ENCODE data around the gene PLVAP.

Gene PLVAP

GRCh38 chr19:17353386-17353785, 23.8 kb downstream of the PLVAP start:
- no peak for DNase-seq

- DNase-seq = no peak
Measured at GRCh38 chr19:17352608-17353280, 24.4 kb downstream of the PLVAP start.

- no peak for DNase-seq
Measured at GRCh38 chr19:17351815-17352435, 25.2 kb downstream of the PLVAP start.

- no peak for DNase-seq
Measured at GRCh38 chr19:17348700-17349099, 28.4 kb downstream of the PLVAP start.

GRCh38 chr19:17347877-17348276, 29.3 kb downstream of the PLVAP start:
- no peak for DNase-seq

- no peak for DNase-seq
Measured at GRCh38 chr19:17347361-17347760, 29.8 kb downstream of the PLVAP start.

- peak; percentile 79 for DNase-seq
Measured at GRCh38 chr19:17346109-17346671, 31.0 kb downstream of the PLVAP start.

- no peak for DNase-seq
Measured at GRCh38 chr19:17341845-17342244, 35.3 kb downstream of the PLVAP start.

- no peak for DNase-seq
Measured at GRCh38 chr19:17341386-17341785, 35.8 kb downstream of the PLVAP start.

GRCh38 chr19:17340871-17341357, 36.2 kb downstream of the PLVAP start:
- DNase-seq = no peak

- DNase-seq = no peak
Measured at GRCh38 chr19:17340302-17340870, 36.8 kb downstream of the PLVAP start.

- peak; percentile 50 for DNase-seq
Measured at GRCh38 chr19:17339088-17339741, 37.9 kb downstream of the PLVAP start.

- no peak for DNase-seq
Measured at GRCh38 chr19:17338433-17339078, 38.6 kb downstream of the PLVAP start.

- peak; percentile 47 for DNase-seq
Measured at GRCh38 chr19:17337675-17338432, 39.3 kb downstream of the PLVAP start.

- peak; percentile 98 for DNase-seq
Measured at GRCh38 chr19:17336872-17337674, 40.1 kb downstream of the PLVAP start, which contains the start of gene GTPBP3. TSS of gene GTPBP3 (plus strand) at chr19:17337553. CDS start at chr19:17337612, 59 bp downstream.

- DNase-seq = no peak
Measured at GRCh38 chr19:17335575-17335974, 41.6 kb downstream of the PLVAP start.

GRCh38 chr19:17334414-17335409, 42.4 kb downstream of the PLVAP start, which contains the start of gene ANO8:
TSS of gene ANO8 (minus strand) at chr19:17334855. CDS start at chr19:17334670, 185 bp downstream.
- peak; percentile 97 for DNase-seq

GRCh38 chr19:17333611-17334413, 43.3 kb downstream of the PLVAP start:
- DNase-seq = peak; percentile 80

Measured in activated naive CD4-positive, alpha-beta T cell treated with anti-CD3 and anti-CD28 coated beads, Interleukin-2, amount 50 U/mL, for 16 hours (primary cell).